IPS DF 6.9 (cell line): Measurements from ENCODE around the gene SMAD1.
"Not testable (repeated sequence)": the region's sequence is repeated elsewhere in the genome, so short reads cannot be mapped to it uniquely, and the experiment has no call there.

Source experiments
- DNase-seq: peaks from one replicate; pipeline ENCODE4 v3.0.0-alpha.2; 2013; ENCODE audit warnings: low read depth, low spot score
- H3K27ac ChIP-seq: one replicate; pipeline ENCODE4 v1.5.1; 2013; ENCODE audit warnings: low read length, control low read depth
- H3K27me3 ChIP-seq: 2 replicates; pipeline ENCODE4 v1.6.1; 2013; ENCODE audit warnings: mild to moderate bottlenecking, low read length; ENCODE audit not compliant: control insufficient read depth, insufficient read depth
- H3K36me3 ChIP-seq: 2 replicates; pipeline ENCODE4 v1.6.1; 2013; ENCODE audit warnings: low read length; ENCODE audit not compliant: control insufficient read depth, insufficient read depth
- H3K4me1 ChIP-seq: 2 replicates; pipeline ENCODE4 v1.6.1; 2013; ENCODE audit warnings: low read length; ENCODE audit not compliant: control insufficient read depth, insufficient read depth
- H3K4me3 ChIP-seq: 2 replicates; pipeline ENCODE4 v1.5.1; 2013; ENCODE audit warnings: mild to moderate bottlenecking, low read length
- H3K9me3 ChIP-seq: 2 replicates; pipeline ENCODE4 v1.6.1; 2013; ENCODE audit warnings: low read length, inconsistent platforms; ENCODE audit not compliant: control insufficient read depth, insufficient read depth
- WGBS: extraction: QIAGEN DNeasy Blood & Tissue Kit; methylation state at CpG from one replicate; pipeline ENCODE4 v1.1.7; 2013; ENCODE audit warnings: mixed read lengths, missing lambda C conversion rate; ENCODE audit not compliant: insufficient read length, insufficient coverage; 5-methylcytosine and 5-hydroxymethylcytosine counted together

Gene SMAD1

GRCh38 chr4:145574546-145574945 is 92.9 kb downstream of the SMAD1 start:
- H3K4me3 ChIP-seq, DNase-seq, H3K36me3 ChIP-seq, H3K27me3 ChIP-seq, H3K9me3 ChIP-seq, H3K4me1 ChIP-seq, H3K27ac ChIP-seq: not testable (repeated sequence)
- WGBS: no CpG with 5 or more reads among the region's 7 CpGs

DNA sequence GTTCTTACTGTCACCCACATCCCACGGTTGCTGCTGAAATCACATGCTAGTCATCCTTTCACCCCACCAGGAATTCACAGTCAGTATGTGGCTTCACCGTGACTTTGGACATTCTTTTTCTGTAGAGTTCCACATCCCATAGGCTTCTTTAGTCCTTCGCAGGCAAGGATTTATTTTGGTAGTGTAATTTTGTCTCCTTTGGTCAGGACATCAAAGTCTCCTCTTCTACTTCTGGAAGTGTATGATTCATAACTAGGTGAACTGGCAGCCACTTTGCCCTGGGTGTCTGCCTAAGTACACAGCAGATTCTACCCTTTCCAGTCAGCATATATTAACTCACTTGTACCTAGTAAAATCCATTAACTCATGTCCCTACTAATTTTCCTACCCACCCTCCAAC is 99.3 kb downstream of the SMAD1 start:
- DNase-seq: no peak
- no peaks in the 10 kb centered on the region for H3K9me3 ChIP-seq

DNA sequence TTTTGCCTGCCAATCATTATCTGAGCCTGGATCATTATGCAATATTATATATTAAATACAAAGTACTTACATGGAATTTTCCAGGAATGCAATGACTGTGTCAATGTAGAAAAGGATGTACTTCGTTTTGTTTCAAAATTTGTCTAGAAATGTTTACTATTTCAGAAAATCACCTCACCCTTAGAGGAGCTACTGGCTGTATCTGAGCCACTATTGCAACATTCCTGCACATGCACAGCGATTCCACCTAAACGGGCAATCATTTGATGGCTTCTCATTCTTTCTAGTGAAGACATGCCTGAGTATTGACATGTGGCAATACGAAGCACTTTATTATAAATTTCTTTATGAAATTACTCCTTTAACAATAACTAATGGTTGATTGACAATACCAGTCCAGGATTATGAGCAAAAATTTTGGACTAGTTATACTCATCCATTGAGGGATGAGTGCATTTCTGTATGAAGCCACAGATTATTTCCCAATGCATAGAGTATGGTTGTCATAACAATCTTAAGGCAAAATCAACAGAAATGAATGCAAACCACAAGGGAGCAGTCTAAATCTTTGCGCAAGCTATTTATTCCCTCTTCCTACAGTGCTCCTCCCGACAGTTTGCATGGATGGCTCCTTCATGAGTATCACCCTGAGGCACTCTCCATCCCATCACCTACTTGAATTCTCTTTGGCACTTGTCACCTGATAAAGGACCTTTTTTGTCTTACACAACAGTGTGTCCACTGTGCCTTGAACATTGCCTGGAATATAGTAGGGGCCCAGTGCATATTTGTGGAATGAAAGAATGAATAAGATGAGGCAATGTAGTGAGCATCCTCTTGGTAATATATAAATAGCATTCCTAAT is 101.8 kb downstream of the SMAD1 start:
- H3K4me3 ChIP-seq: no peak overlapping the region
- H3K9me3 ChIP-seq: no peaks in the 10 kb centered on the region
- H3K4me1 ChIP-seq: no peaks in the 10 kb centered on the region
- H3K27me3 ChIP-seq: no peaks in the 10 kb centered on the region
- H3K36me3 ChIP-seq: no peaks in the 10 kb centered on the region
- no peak overlapping the region for H3K27ac ChIP-seq
- no peak for DNase-seq
- no CpG with 5 or more reads among the region's 6 CpGs for whole genome bisulfite sequencing

More for the DNA sequence above, 99.3 kb downstream of the SMAD1 start:
- H3K4me3 ChIP-seq: no peak overlapping the region
- no CpG with 5 or more reads among the region's 3 CpGs for WGBS
- H3K27me3 ChIP-seq: no peaks in the 10 kb centered on the region
- no peaks in the 10 kb centered on the region for H3K4me1 ChIP-seq
- H3K27ac ChIP-seq: no peak overlapping the region
- H3K36me3 ChIP-seq: no peaks in the 10 kb centered on the region

DNA sequence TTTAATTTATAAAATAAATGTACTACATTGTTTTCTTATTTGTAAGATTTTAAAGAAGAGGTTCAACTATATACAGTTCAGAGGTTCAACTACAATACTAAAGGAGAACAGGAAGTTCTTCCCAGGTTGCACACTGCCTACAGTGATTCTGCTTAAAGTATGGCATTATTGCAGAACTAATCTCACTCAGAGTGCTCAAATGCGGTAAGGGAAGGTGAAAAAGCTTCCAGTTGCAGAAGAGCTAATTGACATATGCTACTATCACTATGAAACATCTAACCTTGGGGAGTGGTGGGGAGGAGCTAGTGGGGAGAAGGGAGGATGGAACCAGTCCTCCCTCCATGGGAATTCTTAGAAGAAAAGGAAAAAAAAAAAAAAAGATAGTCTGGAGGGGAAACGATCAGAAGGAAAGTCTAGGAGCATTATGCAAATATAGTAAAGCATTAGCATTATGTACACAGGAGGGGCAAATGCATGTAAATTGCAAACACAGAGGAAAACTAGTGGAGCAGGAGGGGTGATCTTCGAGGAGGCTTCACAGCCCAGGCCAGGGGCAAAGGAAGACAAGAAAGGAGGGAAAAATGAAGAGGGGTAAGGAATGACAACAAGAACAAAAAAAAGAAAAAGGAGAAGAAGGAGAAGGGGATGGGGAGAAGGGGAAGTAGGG is 105.6 kb downstream of the SMAD1 start:
- no peak for DNase-seq
- Histone ChIP-seq H3K36me3 (no peaks in the 10 kb centered on the region), H3K27me3 (no peaks in the 10 kb centered on the region), H3K9me3 (no peaks in the 10 kb centered on the region), H3K27ac (no peak overlapping the region), H3K4me1 (no peaks in the 10 kb centered on the region), H3K4me3 (no peak overlapping the region)
- WGBS: no CpG with 5 or more reads among the region's 3 CpGs

- not testable (repeated sequence) for H3K4me1 ChIP-seq, H3K9me3 ChIP-seq, H3K27ac ChIP-seq, H3K4me3 ChIP-seq, H3K36me3 ChIP-seq, DNase-seq, H3K27me3 ChIP-seq
- WGBS: no CpG with 5 or more reads among the region's 2 CpGs
Observed at GRCh38 chr4:145589381-145589780, 107.7 kb downstream of the SMAD1 start.

GRCh38 chr4:145589916-145590702 is 108.5 kb downstream of the SMAD1 start:
- H3K4me1 ChIP-seq: no peaks in the 10 kb centered on the region
- no CpG with 5 or more reads among the region's 3 CpGs for WGBS
- no peak for DNase-seq

GRCh38 chr4:145602129-145602760 is 120.6 kb downstream of the SMAD1 start:
- DNase-seq: no peak
- Histone ChIP-seq H3K27me3 (no peaks in the 10 kb centered on the region), H3K27ac (no peak overlapping the region), H3K4me1 (no peaks in the 10 kb centered on the region), H3K36me3 (no peaks in the 10 kb centered on the region), H3K4me3 (no peak overlapping the region), H3K9me3 (no peaks in the 10 kb centered on the region)
- WGBS: no CpG with 5 or more reads among the region's 4 CpGs

More at GRCh38 chr4:145589916-145590702, 108.5 kb downstream of the SMAD1 start:
- H3K9me3 ChIP-seq: no peaks in the 10 kb centered on the region
- no peaks in the 10 kb centered on the region for H3K36me3 ChIP-seq
- H3K27ac ChIP-seq: no peak overlapping the region
- H3K4me3 ChIP-seq: no peak overlapping the region
- no peaks in the 10 kb centered on the region for H3K27me3 ChIP-seq

DNA sequence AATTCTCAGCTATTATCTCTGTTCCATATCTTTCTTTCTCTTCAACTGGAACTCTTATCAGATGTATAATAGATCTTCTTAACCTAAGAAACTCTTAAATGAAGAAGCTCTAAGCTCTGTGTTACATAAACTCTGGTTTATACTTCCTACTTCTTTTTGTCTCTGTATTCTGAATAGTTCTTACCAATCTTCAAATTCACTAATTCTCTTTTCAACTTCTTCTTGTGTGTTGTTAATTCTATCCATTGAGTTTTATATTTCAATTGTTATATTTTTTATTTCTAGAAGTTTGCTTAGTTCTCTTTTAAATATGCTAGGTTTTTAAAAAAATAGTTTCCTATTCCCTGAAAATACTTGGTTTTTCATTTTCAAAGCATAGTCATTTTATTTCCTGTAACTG is 124.3 kb downstream of the SMAD1 start:
- H3K27me3 ChIP-seq: no peaks in the 10 kb centered on the region
- H3K27ac ChIP-seq: no peak overlapping the region
- H3K36me3 ChIP-seq: no peaks in the 10 kb centered on the region
- H3K4me3 ChIP-seq: no peak overlapping the region
- no peaks in the 10 kb centered on the region for H3K4me1 ChIP-seq
- DNase-seq: no peak
- no peaks in the 10 kb centered on the region for H3K9me3 ChIP-seq
